Colonic mucosa (tissue), 4 donors: ENCODE measurements around the gene CSMD2. TPM values are rescaled to one million over a fixed set of nuclear protein-coding genes. Genes with fewer than 3 reads are reported as not detected.

Experiments
- DNase-seq: peaks from one replicate; pipeline ENCODE4 v3.0.0-alpha.2; 2020
- H3K27ac ChIP-seq: fragments of 200-600 bp; one replicate; pipeline ENCODE4 v1.8.0; 2021
- H3K27me3 ChIP-seq: fragments of 200-600 bp; one replicate; pipeline ENCODE4 v1.8.0; 2021
- H3K36me3 ChIP-seq: fragments of 200-600 bp; one replicate; pipeline ENCODE4 v1.8.0; 2021
- H3K4me1 ChIP-seq: fragments of 200-600 bp; one replicate; pipeline ENCODE4 v1.8.0; 2021; ENCODE audit warnings: mild to moderate bottlenecking
- H3K4me3 ChIP-seq: fragments of 200-600 bp; one replicate; pipeline ENCODE4 v1.8.0; 2021
- H3K9ac ChIP-seq, 2 donors: one replicate each; pipeline ENCODE4 v1.7.0; 2013; ENCODE audit warnings: control low read depth in 2 of 2, low read depth in 2 of 2, low read length in 2 of 2
- H3K9me3 ChIP-seq: fragments of 200-600 bp; one replicate; pipeline ENCODE4 v1.8.0; 2021
- CTCF ChIP-seq: fragments of 200-600 bp; IDR thresholded peaks from one replicate; pipeline ENCODE4 v1.8.0; 2022; ENCODE audit warnings: antibody characterized with exemption, mild to moderate bottlenecking
- intact Hi-C: fragments of 100-400 bp; cut with DNase I; formaldehyde crosslinking; loops from one replicate; pipeline ENCODE4 v1.14.1; 2022
- total RNA-seq, 2 donors: library from RNA; stranded (reverse); fragmentation: NEBNext Ultra II Directional in 1 of 2; extraction: Animal tissue kit (Norgen Biotek cat#: 25700) in 1 of 2; gene quantifications; one replicate each; pipeline ENCODE4 v1.2.1, GENCODE V29; 2021
- donor health status: healthy.
- donor health status: DM: no; HTN: no; CAD: no.
- donor health status: DM: no; HTN: no; CAD: no.

The CSMD2 gene
- total RNA-seq, 2 donors from 2014 or later: 0.05 to 0.10 TPM

GRCh38 chr1:33610864-33611455 lies 554.1 kb downstream of the CSMD2 start:
- no peaks in the 10 kb centered on the region for H3K4me1 ChIP-seq
- no peak overlapping the region for H3K9ac ChIP-seq
- no peak overlapping the region for H3K27ac ChIP-seq
- no peak overlapping the region for H3K4me3 ChIP-seq
- H3K9me3 ChIP-seq: no peaks in the 10 kb centered on the region
- H3K27me3 ChIP-seq: no peaks in the 10 kb centered on the region
- no peaks in the 10 kb centered on the region for H3K36me3 ChIP-seq
- DNase-seq: no peak
- intact Hi-C loops: loop anchor here (10.0 kb wide), 1 partner anchor 316 kb away; no protein-coding TSS in a partner anchor
- TF ChIP-seq CTCF: no peak

GRCh38 chr1:33610391-33610790 lies 554.6 kb downstream of the CSMD2 start:
- intact Hi-C loops: loop anchor here (10.0 kb wide), 1 partner anchor 316 kb away; no protein-coding TSS in a partner anchor
- Histone ChIP-seq H3K9ac (no peak overlapping the region), H3K4me1 (no peaks in the 10 kb centered on the region), H3K36me3 (no peaks in the 10 kb centered on the region), H3K27ac (no peak overlapping the region), H3K27me3 (no peaks in the 10 kb centered on the region), H3K9me3 (no peaks in the 10 kb centered on the region), H3K4me3 (no peak overlapping the region)
- DNase-seq: no peak
- no peak for TF ChIP-seq CTCF

- intact Hi-C loops: loop anchor here (10.0 kb wide), 1 partner anchor 315 kb away; no protein-coding TSS in a partner anchor
- DNase-seq: no peak
- Histone ChIP-seq H3K27me3 (no peaks in the 10 kb centered on the region), H3K4me1 (no peaks in the 10 kb centered on the region), H3K36me3 (no peaks in the 10 kb centered on the region), H3K27ac (no peak overlapping the region), H3K9me3 (no peaks in the 10 kb centered on the region), H3K9ac (no peak overlapping the region), H3K4me3 (no peak overlapping the region)
- TF ChIP-seq CTCF: no peak
Observed at GRCh38 chr1:33609739-33610138, 555.3 kb downstream of the CSMD2 start.

DNA sequence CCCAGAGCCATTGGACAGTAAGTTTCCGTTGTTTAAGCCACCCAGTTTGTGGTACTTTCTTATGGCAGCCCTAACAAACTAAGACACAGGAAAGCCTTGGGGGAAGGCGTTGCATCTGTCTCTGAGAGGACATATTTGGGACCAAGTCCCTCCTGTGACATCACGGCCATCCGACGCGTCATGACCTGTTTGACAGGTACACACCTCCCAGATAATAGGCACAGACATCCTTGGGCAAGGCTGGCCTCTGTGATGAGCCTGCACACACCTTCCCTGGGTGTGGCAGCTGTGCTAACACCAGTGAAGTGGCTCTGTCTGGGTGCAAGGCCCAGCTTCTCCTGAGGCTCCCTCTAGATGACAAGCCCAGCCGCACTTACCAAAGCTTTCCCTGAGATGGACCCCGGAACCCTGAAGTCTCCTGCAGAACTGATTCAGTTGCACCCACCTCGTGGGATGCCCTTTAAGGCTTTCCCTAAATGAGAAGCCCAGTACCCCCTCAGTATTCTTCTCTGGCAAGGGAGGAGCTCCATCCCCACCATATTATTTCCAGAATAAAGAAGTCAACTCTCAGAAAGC lies 556.1 kb downstream of the CSMD2 start:
- Histone ChIP-seq H3K36me3 (no peaks in the 10 kb centered on the region), H3K9me3 (no peaks in the 10 kb centered on the region), H3K27ac (no peak overlapping the region), H3K4me1 (no peaks in the 10 kb centered on the region), H3K4me3 (no peak overlapping the region), H3K27me3 (no peaks in the 10 kb centered on the region), H3K9ac (no peak overlapping the region)
- no peak for DNase-seq
- no peak for TF ChIP-seq CTCF
- intact Hi-C loops: no loop called here

GRCh38 chr1:33607444-33608005 lies 557.5 kb downstream of the CSMD2 start:
- TF ChIP-seq CTCF: no peak
- Histone ChIP-seq H3K4me3 (no peak overlapping the region), H3K27ac (no peak overlapping the region), H3K4me1 (no peaks in the 10 kb centered on the region), H3K9me3 (no peaks in the 10 kb centered on the region), H3K36me3 (no peaks in the 10 kb centered on the region), H3K9ac (no peak overlapping the region), H3K27me3 (no peaks in the 10 kb centered on the region)
- intact Hi-C loops: no loop called here
- DNase-seq: no peak
